ENCODE measurements around the gene ACYP2.
"Not testable (repeated sequence)": the region's sequence is repeated elsewhere in the genome, so short reads cannot be mapped to it uniquely, and the experiment has no call there.

The ACYP2 gene

GRCh38 chr2:54226260-54226659 is 110.8 kb downstream of the ACYP2 start:
- no peak for DNase-seq (ENCODE audit: low read depth)

DNA sequence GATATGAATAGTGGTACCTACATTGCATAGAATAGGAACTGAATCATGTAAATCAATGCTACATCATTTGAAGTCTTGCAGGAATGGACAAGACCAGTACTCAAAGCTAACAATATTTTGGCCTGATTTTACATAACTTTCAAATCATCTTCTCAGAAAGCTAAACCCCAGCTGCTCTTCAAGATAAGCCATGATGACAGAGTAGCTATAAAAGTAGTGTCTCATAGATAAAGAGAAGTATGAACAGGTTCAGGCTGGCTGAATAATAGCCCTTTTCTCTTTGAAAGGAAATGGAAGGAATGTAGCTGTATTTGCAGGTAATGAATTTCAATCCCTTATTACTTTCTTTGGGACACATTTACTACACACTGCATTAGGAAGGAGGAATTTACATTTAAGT is 112.4 kb downstream of the ACYP2 start:
- DNase-seq (ENCODE audit: low read depth): no peak

GRCh38 chr2:54228945-54229344 is 113.5 kb downstream of the ACYP2 start:
- no peak for DNase-seq (ENCODE audit: low read depth)

GRCh38 chr2:54233832-54234649 is 118.6 kb downstream of the ACYP2 start:
- no peak for DNase-seq (ENCODE audit: low read depth)

GRCh38 chr2:54237428-54237827 is 122.0 kb downstream of the ACYP2 start:
- no peak for DNase-seq (ENCODE audit: low read depth)

- no peak for DNase-seq (ENCODE audit: low read depth)
Measured at GRCh38 chr2:54239427-54239826, 124.0 kb downstream of the ACYP2 start.

DNA sequence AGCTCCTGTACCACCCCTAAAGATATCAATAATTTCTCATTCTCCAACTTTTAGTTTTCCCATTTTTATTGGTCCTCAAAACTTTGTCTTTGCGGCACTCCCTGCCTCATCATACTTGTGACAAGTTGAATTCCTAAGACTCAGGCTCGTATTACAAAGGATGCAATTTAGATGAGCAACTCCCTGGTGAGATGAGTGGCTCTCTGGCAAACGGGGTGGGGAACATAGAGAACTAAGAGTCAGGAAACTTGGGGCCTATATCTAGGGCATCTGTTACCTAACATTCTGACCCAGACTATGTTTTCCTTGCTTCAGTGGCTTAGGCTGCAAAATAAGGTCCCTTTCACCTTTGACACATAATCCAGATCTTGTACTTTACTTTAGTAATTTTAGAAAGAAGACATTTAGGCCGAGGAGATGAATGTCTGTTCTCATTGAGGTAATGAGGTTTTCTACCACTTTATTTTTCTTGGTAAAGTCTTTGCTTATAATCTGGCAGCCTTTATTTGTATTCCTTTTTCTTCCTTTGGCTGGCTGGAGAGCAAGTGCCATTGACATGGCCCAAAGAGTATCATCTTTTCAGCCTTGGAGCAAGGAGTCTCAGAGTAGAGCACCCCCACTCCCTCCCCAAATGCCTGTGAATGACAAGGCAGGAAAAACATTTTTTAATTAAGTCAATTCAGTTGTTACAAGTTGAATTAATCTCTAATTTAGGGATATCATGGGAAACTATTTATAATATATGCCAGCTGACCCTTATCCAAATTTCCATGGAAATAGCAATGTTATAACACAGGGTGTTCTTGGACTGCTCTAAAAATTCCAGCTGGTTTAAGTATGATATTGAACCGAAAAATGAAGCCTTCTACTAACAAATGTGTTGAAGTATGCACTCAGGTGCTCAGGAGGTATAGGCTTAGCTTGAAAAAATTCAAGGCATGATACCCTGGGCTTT is 125.4 kb downstream of the ACYP2 start:
- DNase-seq (ENCODE audit: low read depth): no peak

DNA sequence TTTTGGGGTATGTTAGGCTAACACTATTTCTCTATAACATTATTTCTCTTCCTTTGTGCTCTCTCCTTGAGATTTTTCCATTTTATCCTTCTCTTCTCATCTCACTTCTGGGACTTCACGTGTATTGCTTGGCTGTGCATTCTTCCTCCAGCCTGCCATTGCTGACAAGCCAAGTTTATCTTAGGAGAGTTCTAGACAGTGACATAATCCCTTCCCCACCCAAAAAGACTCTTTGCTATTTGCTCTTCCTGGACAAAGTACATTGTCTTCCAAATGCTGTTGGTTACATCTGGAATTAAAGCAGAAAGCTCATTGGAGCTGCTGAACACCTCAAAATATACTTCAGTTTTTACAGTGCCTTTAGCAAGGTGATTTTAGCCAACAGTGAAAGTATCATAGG is 131.7 kb downstream of the ACYP2 start:
- DNase-seq (ENCODE audit: low read depth): no peak

- DNase-seq (ENCODE audit: low read depth): no peak
Measured at GRCh38 chr2:54249629-54250028, 134.2 kb downstream of the ACYP2 start.

DNA sequence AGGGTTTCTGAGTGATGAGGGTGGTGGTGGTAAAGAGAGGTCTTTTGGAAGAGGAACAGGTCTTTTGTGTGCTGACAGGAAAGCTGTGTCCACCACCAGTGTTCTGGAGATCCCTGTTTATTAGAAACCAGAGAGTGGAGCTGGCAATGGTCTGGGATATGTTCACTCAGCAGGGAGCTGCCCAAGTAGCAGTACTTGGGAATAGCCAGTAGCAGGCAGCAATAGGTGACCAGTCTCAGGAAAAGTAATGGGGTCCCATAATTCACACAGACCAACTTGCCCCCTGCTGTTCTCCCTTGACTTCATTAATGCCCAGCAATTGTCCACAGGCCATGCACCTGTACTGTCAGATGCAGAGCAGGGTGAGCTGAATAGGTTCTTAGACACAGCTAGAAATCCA is 138.8 kb downstream of the ACYP2 start:
- no peak for DNase-seq (ENCODE audit: low read depth)

GRCh38 chr2:54255230-54256090 is 140.0 kb downstream of the ACYP2 start:
- no peak for DNase-seq (ENCODE audit: low read depth)

DNA sequence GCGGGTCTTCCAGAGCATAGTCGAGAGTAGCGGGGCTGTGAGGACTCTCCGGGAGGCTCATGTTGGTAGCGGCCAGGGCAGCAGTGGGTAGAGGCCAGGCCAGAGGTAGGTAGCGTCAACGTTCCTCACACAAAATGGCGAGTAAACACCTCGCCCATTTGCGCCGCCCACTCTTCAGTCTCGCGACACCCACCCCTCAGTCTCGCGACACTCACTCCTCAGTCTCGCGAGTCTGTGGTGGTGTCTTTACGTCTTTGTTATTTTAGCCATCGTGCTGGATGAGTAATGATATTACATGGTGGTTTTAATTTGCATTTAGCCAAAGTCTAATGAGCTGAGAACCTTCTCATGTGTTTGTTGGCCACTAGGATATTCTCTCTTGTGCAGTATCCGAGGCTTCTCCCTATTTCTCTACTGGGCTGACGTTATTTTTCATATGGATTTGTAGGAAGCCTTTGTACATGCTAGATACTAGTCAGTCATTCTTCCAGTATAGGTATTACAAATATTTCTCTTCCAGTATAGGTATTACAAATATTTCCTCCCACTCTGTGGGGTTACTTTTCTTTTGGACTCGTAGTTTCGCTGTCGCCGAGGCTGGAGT is 140.8 kb downstream of the ACYP2 start, which contains the start of gene TSPYL6:
Gene TSPYL6 (minus strand): TSS at position 139 of the 604 bp plus-strand sequence. CDS start 78 bp downstream, at position 61.
- no peak for DNase-seq (ENCODE audit: low read depth)

DNA sequence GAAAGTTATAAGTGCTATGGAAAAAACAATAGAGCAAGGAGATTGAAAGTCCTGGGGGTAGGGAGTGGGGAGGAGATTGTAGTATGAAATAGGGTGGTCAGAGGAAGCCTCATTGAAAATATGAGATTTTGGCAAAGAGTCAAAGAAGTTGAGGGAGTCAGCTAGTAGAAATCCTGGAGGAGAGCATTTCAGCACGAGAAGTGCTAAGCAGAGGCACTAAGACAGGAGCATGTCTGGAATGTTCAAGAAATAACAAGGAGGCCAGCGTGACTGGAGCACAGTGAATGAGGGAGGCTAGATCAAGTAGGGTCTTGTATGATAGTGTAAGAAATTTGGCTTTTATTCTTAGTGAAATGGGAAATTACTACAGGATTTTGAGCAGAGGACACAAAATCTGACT is 142.8 kb downstream of the ACYP2 start:
- DNase-seq (ENCODE audit: low read depth): no peak

DNA sequence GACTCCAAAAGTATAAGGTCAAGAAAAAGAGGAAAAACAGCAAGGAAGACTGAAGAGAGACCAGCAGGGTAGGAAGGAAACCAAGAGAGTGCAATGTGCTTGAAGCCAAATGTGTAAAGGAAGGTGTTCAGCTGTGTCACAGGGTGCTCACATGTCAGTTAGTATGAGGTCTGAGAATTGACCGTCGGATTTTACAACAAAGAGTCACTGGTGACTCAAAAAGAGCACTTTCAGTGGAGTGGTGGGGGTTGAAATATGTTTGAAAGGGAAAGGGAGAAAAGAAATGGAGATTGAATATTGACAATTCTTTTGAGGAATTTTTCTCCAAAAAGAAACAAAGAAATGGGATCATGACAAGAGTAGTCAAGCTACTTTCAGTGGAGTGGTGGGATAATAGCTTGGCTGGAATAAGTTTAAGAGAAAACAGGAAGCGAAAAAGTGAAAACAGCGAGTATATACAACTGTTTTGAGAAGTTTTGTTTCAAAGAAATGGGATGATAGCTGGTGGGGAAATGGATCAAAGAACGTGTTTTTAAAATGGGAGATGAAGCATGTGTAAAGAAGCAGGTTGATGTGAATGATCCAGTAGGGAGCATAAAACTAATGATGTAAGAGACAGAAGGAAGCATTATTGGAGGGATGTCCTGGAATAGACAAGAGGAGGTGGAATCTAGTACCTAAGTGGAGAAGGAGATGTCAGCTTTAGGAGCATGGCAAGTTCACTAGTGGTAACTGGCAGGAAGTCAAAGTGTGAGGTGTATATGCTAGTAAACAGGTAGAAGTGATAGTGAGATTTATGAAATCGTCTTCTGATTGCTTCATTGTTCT is 144.2 kb downstream of the ACYP2 start:
- no peak for DNase-seq (ENCODE audit: low read depth)

DNA sequence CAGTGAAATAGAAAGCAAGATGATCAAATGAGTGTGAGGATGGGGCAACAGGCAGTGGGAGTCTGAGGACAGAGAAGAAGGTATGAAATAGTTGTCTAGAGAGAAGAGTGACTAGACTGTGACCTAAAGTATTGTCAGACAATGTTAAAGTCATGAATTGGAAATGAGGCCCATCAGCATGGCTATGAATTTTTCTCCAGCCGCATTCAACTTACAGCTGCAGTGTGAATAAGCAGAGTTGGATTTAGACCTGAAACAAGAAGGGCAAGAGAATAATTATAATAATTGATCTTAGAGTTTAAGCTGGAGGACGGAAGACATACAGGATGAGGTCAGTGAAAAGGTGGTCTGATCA is 144.8 kb downstream of the ACYP2 start:
- DNase-seq (ENCODE audit: low read depth): no peak

- no peak for DNase-seq (ENCODE audit: low read depth)
Measured at GRCh38 chr2:54261537-54261936, 146.1 kb downstream of the ACYP2 start.

DNA sequence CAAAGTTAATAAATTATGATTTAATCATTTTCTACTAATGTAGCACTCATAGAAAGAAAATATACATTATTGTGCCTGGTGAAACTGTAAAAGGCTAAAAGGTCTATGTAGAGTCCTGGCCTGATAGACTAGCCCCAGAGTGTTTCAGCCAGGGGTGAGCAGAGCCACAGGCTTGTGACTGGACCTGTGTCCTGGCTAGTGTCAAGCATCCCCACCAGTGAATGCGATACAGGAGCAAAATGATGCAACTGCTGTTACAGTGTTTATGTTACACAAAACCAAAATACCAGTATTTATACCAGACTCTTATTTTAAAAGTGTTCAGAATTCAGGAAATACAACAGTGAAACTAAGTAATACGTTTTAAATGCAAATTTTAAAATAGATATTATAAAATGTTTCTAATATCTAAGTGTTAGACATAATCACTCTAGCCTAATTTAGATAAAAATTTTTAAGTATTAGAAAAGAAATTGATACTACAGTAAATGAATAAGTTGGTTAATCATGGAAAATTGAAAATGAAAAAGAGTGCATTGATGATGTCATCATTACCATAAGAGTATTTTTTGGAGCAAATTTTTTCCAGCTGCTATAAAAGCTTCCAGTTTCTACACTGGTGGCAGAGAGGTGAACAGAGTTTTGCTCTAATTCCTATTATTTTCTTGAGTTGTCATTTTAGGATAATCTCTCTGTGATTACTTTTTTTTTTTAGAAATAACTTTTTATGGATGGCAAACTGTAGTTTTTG is 146.8 kb downstream of the ACYP2 start:
- DNase-seq (ENCODE audit: low read depth): no peak

GRCh38 chr2:54265081-54265480 is 149.7 kb downstream of the ACYP2 start:
- DNase-seq (ENCODE audit: low read depth): not testable (repeated sequence)

DNA sequence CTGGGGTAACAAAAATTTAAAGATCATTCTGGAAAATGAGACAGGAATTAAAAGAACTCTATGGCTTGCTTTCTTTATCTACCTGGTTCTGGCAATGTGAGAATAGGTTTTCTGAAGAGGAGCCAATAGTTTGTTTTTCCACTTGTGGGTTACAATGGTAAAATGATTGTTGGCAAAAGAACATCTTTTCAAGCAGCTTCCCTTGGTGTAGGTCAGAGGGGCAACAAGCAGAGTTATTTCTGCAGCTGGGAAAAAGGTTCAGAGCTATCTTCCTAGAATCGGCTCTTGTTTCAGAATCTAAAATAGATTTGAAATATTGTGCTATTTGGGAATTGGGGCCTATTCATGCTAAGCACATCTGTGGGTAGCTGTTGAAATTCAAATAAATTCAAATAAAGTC is 152.2 kb downstream of the ACYP2 start:
- no peak for DNase-seq (ENCODE audit: low read depth)

- DNase-seq (ENCODE audit: low read depth): no peak
Measured at GRCh38 chr2:54271189-54271588, 155.8 kb downstream of the ACYP2 start.
